ENCODE measurements around the gene TMEM272. TPM values are rescaled to one million over a fixed set of nuclear protein-coding genes. Genes with fewer than 3 reads are reported as not detected.
A peak's percentile ranks its signal among the peaks of the same experiment; 100 is the strongest.

Gene TMEM272
- total and polyA plus RNA-seq, 2 of the 13 experiments (the other 11 are each of a cell fraction or from before 2014, with no cell fraction given) = 0.37 to 0.62 TPM

GRCh38 chr13:51803422-51804294, 41.3 kb downstream of the TMEM272 start, which contains the start of gene DHRS12 (continued):
- TF ChIP-seq ZC3H13 (CRISPR knock-in tag; IDR thresholded peaks at IDR 0.05) = peak; percentile 33; the same call in 1 of the 2 replicates
- TF ChIP-seq GATAD1 (CRISPR knock-in tag; IDR thresholded peaks at IDR 0.05) = 0 out of 2 replicates have a peak, but pooled peaks have one; percentile 18
- peak; percentile 38; the same call in 1 of the 2 replicates for TF ChIP-seq ZBED4 (CRISPR knock-in tag; IDR thresholded peaks at IDR 0.05; ENCODE audit: borderline replicate concordance)
- no peak for TF ChIP-seq HNRNPUL1 (IDR thresholded peaks at IDR 0.05; ENCODE audit: low read depth, low read length)
- no peak for TF ChIP-seq RERE (CRISPR knock-in tag; IDR thresholded peaks at IDR 0.05; ENCODE audit: low read depth)
- no peak for TF ChIP-seq GTF3A (CRISPR knock-in tag; conservative IDR thresholded peaks at IDR 0.05)
- peak; percentile 70 for TF ChIP-seq NR0B2 (CRISPR knock-in tag; IDR thresholded peaks at IDR 0.05)
- TF ChIP-seq ZNF44 (CRISPR knock-in tag; IDR thresholded peaks at IDR 0.05) = no peak
- peak; percentile 31; the same call in 1 of the 2 replicates for TF ChIP-seq ZBTB10 (CRISPR knock-in tag; IDR thresholded peaks at IDR 0.05; ENCODE audit: borderline replicate concordance)
- no peak for TF ChIP-seq GLI4 (CRISPR knock-in tag; IDR thresholded peaks at IDR 0.05; ENCODE audit: borderline replicate concordance)
- no peak; the same call in 1 of the 2 replicates for TF ChIP-seq FOXC1 (CRISPR knock-in tag; IDR thresholded peaks at IDR 0.05; ENCODE audit: borderline replicate concordance)
- TF ChIP-seq EZH2 (conservative IDR thresholded peaks at IDR 0.05; ENCODE audit: low read depth, low read length) = no peak
- peak; percentile 18; the same call in 1 of the 2 replicates for TF ChIP-seq KDM2A (CRISPR knock-in tag; IDR thresholded peaks at IDR 0.05; ENCODE audit: borderline replicate concordance, low read depth)
- no peak for TF ChIP-seq RBM22 (optimal IDR thresholded peaks at IDR 0.05; ENCODE audit: low read length)
- no peak for TF ChIP-seq SMAD1 (CRISPR knock-in tag; IDR thresholded peaks at IDR 0.05; ENCODE audit: borderline replicate concordance, low read depth)

Data from HepG2 (cell line).